Fibroblast of the aortic adventitia (primary cell): Measurements from ENCODE around the gene FSIP1. TPM values are rescaled to one million over a fixed set of nuclear protein-coding genes. Genes with fewer than 3 reads are reported as not detected.

Experiments used
- DNase-seq: peaks from one replicate; pipeline ENCODE4 v3.0.0-alpha.2; 2010; ENCODE audit warnings: low read depth
- H3K4me3 ChIP-seq: 2 replicates; pipeline ENCODE4 v1.5.1; 2011; ENCODE audit warnings: low read depth, mild to moderate bottlenecking, control low read depth, low read length, moderate library complexity
- total RNA-seq: library from RNA; depleted of rRNA; stranded (reverse); fragments of >200 nt; gene quantifications from 2 replicates; pipeline ENCODE4 v1.2.3, GENCODE V29; 2012; ENCODE audit warnings: low replicate concordance
- TF ChIP-seq, protein P1 (sequence below): IDR thresholded peaks from 2 replicates; pipeline ENCODE4 v1.5.1; 2011; ENCODE audit warnings: mild to moderate bottlenecking, low read length, control low read depth, inconsistent platforms; ENCODE audit not compliant: insufficient read depth

The FSIP1 gene
- total RNA-seq, 1 donor = 4.2 TPM

DNA sequence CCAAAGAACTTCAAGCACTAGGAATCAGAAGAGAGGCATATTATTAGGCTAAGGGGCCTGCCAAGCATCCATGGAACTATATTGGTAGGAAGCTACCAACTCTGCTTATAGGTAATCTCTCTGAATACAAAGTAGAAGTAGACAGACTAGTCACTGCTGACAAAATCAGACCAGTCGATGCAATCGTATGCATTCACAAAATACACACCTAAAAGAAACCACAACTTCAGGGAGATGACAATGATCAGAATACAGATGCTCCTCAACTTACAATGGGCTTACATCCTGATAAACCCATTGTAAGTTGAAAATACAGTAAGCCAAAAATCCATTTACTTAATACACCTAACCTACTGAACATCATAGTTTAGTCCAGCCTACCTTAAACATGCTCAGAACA, 94.7 kb downstream of the FSIP1 start:
- H3K4me3 ChIP-seq = no peak overlapping the region
- no peak for DNase-seq
- TF ChIP-seq, protein P1, sequence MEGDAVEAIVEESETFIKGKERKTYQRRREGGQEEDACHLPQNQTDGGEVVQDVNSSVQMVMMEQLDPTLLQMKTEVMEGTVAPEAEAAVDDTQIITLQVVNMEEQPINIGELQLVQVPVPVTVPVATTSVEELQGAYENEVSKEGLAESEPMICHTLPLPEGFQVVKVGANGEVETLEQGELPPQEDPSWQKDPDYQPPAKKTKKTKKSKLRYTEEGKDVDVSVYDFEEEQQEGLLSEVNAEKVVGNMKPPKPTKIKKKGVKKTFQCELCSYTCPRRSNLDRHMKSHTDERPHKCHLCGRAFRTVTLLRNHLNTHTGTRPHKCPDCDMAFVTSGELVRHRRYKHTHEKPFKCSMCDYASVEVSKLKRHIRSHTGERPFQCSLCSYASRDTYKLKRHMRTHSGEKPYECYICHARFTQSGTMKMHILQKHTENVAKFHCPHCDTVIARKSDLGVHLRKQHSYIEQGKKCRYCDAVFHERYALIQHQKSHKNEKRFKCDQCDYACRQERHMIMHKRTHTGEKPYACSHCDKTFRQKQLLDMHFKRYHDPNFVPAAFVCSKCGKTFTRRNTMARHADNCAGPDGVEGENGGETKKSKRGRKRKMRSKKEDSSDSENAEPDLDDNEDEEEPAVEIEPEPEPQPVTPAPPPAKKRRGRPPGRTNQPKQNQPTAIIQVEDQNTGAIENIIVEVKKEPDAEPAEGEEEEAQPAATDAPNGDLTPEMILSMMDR = no peak

DNA sequence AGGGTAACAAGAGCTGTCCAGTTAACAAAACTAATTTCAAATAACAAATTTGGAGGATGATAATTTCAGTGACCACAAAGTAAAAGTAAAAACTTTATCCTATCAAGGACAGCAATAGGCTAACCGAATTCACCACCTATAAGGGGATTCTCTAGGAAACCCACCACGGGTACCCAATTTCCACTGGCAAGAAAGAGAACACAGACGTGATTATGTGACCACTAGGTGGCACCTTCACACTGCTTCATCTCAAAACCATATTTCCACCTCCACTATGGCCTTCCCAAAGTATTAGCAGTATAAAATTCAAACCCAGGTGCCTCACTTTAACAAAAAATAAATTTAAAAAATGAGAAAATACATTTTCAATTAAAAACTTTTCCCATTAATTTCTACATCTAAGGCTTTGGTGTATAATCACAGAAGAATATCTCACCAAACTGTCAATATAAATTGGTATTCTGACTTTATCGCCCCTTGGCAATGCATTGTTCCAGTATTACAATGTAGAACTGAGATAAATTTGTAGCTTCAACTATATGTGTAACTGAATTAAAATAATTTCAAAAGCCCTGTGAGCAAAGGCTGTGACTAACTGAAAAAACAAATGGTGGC, 96.5 kb downstream of the FSIP1 start:
- H3K4me3 ChIP-seq = no peak overlapping the region
- DNase-seq = peak; percentile 83
- TF ChIP-seq, protein P1 = peak; percentile 72

GRCh38 chr15:39685367-39685766, 97.3 kb downstream of the FSIP1 start:
- DNase-seq = no peak
- TF ChIP-seq, protein P1 = no peak
- H3K4me3 ChIP-seq = no peak overlapping the region

DNA sequence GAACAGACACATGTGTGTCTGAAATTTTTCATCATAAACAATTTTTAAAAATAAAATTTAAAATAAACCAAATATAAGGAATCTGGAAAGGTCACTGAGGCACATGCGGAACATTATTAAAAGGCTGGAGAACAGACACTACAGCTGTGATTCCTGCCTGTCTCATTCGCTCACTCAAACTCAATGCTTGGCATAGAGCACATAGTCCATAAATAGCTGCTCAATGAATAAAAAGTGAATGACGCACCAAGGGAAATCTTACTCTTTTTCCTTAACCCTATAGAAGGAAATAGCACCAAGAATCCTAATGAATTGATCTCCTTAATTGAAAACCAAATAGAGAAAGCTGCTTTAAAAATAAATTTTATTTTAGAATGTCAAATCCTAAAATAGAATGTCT, 98.4 kb downstream of the FSIP1 start:
- TF ChIP-seq, protein P1 = no peak
- H3K4me3 ChIP-seq = no peak overlapping the region
- DNase-seq = no peak

DNA sequence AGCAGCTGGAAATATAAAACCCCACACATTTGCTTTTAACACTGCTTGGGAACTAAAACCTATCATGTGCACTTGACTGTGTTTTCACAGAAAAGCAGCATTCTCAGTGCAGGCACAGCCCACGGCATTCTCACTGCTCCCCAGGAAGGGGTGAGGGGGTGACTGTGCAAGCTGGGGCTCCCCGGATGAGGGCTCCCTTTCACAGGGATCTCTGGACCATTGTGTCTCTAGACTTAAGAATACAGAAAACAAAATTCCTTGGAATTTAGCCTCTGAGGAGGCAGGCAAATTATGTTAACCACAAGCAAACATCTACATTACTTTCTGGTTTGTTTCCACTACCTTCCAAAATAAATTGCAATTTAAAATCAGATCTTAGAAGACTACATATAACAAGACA, 100.3 kb downstream of the FSIP1 start:
- no peak for DNase-seq
- no peak overlapping the region for H3K4me3 ChIP-seq
- TF ChIP-seq, protein P1 = no peak

DNA sequence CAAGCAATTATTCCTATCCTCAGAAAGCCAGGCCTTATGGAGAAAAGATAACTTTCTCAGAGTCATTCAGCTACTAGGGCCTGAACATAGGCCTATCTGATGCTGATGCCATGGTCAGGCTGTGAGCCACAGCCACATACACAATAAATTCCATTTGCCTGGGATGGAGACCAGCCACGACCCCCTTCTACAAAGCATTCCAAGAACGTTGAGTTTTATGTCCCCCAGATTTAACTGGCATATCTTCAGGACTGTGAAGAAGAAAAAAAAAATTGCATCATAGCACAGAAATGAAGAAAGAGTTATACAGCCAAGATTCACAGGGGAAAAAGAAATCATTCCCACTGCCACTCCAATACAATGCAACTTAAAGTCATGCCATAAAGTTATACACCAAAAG, 101.8 kb downstream of the FSIP1 start:
- H3K4me3 ChIP-seq = no peak overlapping the region
- TF ChIP-seq, protein P1 = no peak
- peak; percentile 87 for DNase-seq

- TF ChIP-seq, protein P1 = no peak
- no peak overlapping the region for H3K4me3 ChIP-seq
- DNase-seq = no peak
Measured at GRCh38 chr15:39672666-39673065, 110.0 kb downstream of the FSIP1 start.
